Choroid plexus epithelial cell (primary cell): ENCODE data around the gene FOXS1.

Experiments
- DNase-seq: peaks from one replicate; pipeline ENCODE4 v3.0.0-alpha.2; 2010; ENCODE audit warnings: low read depth
- H3K4me3 ChIP-seq: 2 replicates; pipeline ENCODE4 v1.5.1; 2011; ENCODE audit warnings: low read depth, mild to moderate bottlenecking, control low read depth, low read length, moderate library complexity
- CTCF ChIP-seq: conservative IDR thresholded peaks from 2 replicates; pipeline ENCODE4 v1.5.1; 2011; ENCODE audit warnings: low read depth, mild to moderate bottlenecking, control low read depth, inconsistent platforms, low read length, moderate library complexity

The FOXS1 gene

DNA sequence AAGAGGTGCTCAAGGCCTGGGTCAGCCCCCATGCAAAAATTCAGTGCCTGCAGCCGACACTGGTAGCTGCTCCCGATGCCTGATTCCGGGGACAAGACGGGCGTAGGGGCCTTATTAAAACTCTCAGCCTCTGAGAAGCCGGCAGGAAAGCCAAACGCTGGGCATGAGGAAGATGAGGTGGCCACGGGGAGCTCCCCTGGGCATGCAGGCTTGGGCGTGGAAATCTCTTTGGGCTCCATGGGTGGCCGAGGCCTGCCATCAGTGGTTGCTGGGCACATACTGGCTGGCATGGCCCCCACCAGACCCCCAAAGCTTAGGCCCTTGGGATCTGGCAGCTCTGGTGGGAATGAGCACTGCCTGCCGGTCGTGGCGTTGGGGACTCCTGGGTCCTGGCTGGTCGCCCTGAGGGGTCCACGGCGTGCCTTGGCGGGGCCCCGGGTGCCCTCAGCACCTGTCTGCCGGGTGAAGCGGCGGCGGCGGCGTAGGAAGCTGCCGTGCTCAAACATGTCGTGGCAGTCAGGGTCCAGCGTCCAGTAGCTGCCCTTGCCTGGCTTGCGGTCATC, 586 bp downstream of the FOXS1 start:
- H3K4me3 ChIP-seq = no peak overlapping the region
- no peak for TF ChIP-seq CTCF
- DNase-seq = no peak

GRCh38 chr20:31843881-31844280, 1.5 kb downstream of the FOXS1 start:
- no peak for TF ChIP-seq CTCF
- no peak for DNase-seq
- no peak overlapping the region for H3K4me3 ChIP-seq

DNA sequence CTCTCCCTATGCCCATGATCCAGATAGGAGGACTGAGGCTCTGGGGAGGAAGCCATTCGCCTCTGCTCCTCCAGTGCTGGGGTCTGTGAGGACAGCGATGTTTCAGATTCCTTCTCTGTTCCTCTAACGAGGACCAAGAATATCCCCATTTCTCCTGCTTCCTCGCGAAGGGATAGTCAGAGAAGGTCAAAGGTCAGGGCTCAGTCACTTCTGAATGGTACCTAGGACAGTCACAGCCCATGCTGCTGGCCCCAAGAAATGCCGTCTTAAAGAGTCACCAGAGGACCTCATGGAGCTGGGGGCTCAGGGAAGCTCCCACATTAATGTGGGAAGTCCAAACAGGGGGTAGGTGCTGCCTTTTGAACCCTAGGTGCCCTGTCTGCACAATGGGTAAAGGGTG, 2.1 kb downstream of the FOXS1 start:
- no peak for TF ChIP-seq CTCF
- DNase-seq = no peak
- no peak overlapping the region for H3K4me3 ChIP-seq

GRCh38 chr20:31842471-31843157, 2.8 kb downstream of the FOXS1 start:
- H3K4me3 ChIP-seq = no peak overlapping the region
- TF ChIP-seq CTCF = no peak
- peak; percentile 94 for DNase-seq

DNA sequence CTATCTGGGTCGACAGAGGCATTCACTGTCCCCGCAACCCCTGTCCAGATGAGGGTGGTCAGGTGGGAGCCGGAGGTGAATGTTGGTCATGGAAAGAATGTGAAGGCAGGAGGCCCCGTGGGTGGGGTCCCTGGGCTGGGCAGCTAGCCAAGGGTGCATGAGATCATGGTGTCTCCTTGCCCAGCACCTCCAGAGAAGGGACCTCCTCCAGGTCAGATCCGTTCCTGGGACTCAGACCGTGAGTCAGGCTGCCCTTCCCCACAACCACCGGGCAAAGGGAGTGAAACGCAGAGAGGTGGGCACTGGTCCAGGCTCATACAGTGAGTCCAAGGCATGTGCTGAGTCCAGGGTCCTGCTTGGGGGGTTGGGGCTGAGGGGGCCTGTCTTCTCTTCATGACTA, 3.5 kb downstream of the FOXS1 start:
- peak; percentile 84 for DNase-seq
- no peak for TF ChIP-seq CTCF
- peak overlapping the region; percentile 14 for H3K4me3 ChIP-seq

GRCh38 chr20:31840906-31841816, 4.2 kb downstream of the FOXS1 start:
- no peak for TF ChIP-seq CTCF
- no peak for DNase-seq
- no peak overlapping the region for H3K4me3 ChIP-seq
